HG03135 (cell line): ENCODE results near the gene CD151.

Experiments used
- ATAC-seq: cut with Tn5 transposase; IDR thresholded peaks from one replicate; pipeline ENCODE4 v1.9.1; 2021; ENCODE audit warnings: mild to moderate bottlenecking, moderate library complexity; ENCODE audit not compliant: unreplicated experiment

The CD151 gene

DNA sequence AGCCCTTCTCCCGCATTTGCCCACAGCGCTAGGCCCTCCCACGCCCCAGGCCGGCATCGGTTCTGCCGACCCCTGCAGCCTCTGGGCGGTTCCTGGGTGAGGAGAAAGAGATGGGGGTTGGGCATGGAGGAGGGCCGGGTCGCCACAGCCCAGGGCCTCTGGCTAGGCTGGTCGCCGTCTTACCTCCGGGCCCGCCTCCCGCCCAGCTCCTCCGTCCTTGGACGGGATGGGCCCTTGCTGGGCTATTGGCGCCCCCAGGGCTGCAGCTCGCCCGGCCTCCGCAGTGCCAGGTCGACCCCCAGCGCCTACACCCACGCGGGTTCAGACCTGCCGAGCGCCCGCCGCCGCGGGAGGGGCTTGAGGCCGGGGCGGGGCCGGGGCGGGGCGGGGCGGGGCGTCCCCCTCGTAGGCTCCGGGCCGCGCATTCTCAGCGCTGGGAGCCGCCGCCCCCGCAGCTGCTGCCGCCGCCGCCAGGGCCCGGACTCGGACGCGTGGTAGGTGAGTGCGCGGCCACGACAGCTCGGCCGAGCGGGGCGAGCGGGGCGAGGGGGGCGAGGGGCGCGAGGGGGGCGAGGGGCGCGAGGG is at the start of gene CD151:
Gene CD151 (plus strand): TSS at position 424 of the 585 bp plus-strand sequence. CDS start 3,118 bp downstream, outside the sequence.
- no peak for ATAC-seq

DNA sequence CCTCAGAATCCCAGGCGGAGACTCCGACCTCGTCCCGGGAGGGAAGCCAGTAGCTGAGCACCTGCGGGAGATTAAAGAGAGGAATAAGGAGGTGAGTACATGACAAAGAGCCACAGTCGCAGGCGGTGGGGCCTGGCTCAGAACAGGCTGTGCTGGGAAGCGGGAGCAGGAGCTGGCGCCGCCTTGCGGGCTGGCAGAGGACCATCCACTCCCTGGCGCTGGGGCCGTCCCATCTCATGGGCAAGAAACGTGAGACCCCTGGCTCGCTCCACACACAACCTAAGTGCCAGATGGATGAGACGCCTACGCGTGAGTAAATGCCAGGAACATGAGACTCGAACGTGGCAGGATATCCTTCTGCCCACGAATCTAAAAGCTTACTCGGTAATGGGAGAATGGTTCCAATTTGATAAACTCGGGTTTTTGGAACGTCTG is 49.2 kb upstream of the CD151 start:
- ATAC-seq = no peak

DNA sequence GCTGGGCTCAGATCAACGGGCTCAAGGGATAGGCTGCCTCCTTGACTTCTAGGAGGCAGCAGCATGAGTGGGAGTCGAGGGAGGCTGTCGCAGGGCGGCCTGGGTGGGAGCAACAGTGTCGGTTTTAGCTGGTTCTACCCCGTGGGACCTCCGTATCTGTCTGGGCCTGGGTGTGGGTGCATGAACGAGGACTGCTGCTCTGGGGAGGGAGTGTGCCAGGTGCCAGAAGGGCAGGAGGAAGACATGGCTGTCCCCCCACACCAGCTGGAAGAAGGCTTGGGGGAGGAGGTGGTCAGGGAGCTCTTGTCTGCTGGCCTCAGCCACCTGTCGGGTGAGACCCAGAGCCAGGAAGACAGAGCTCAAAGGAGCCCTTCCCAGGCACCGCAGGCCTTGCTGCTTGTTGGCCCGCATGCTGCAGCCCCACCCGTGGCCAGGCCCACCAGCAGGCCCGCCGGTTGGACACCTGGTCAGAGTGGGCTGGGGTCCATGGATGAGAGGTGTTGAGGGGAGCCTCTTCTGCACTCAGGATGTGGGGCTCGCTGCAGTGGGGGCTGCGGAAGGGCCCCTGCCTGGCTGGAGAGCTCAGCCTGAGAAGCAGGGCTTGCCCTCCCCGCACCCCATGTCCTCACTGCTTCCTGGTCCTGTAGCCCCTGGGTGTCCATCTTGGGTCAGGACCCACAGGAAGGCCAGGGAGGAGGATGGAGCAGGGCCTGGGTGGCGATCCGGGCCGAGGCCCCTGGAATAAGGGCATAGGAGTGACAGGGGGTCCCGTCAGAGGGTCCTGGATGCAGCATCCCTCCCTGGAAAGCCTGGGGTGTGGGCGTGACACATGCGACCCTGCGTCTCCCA is 46.3 kb upstream of the CD151 start:
- no peak for ATAC-seq

GRCh38 chr11:787084-787675 is 45.6 kb upstream of the CD151 start:
- no peak for ATAC-seq

DNA sequence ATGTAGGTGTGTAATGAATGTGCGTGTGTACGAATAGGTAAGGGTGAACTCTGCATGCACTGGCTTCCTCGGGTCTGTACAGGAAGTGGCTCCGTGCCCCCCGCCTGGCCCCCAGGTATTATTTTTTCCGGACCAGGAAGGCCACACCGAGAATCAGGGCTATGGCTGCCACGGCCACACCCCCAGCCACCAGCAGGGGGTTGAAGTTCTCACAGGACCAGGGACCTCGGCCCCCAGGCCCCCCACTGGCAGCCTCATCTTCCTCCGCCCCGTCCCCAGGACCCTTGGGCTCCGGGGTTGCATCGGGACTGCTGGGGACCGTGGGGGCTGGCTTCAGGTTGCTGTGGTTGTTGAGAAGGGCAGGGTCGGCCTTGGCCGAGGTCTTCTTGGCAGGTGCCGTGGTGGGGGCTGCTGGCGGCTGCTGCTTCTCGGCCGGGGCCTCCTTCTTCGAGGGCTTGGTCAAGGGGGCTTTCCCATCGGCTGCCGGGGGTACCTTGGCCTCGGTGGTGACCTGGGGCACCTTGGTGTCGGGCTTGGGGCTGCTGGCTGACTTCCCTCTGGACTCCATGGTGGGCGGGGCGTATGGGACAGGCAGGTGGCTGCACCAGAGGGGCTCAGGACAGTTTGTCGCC is 44.6 kb upstream of the CD151 start:
- ATAC-seq = no peak

GRCh38 chr11:788953-789940 is 43.5 kb upstream of the CD151 start:
- ATAC-seq = no peak

DNA sequence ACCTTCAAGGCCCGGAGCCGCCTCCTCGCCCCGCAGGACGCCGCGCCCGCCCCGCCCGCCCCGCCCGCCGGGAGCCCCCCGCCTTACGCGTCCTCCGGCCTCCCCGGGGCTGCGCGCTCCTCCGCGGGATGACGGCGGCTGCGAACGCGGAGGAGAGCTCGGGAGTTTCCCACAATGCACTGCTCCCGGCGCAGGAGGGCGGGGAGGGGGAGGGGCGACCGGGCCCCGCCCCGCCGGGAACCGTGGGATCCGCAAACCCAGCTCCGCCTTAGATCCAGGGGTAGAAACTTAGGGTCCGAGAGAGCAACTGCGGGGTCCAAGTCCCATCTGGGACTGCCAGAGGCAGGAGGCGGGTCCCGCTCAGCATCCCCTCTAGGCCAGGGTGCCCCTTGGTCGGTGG is 42.8 kb upstream of the CD151 start, which contains the start of gene CEND1:
Gene CEND1 (minus strand): TSS at position 148 of the 400 bp plus-strand sequence. CDS start 1,514 bp downstream, outside the sequence.
- no peak for ATAC-seq

DNA sequence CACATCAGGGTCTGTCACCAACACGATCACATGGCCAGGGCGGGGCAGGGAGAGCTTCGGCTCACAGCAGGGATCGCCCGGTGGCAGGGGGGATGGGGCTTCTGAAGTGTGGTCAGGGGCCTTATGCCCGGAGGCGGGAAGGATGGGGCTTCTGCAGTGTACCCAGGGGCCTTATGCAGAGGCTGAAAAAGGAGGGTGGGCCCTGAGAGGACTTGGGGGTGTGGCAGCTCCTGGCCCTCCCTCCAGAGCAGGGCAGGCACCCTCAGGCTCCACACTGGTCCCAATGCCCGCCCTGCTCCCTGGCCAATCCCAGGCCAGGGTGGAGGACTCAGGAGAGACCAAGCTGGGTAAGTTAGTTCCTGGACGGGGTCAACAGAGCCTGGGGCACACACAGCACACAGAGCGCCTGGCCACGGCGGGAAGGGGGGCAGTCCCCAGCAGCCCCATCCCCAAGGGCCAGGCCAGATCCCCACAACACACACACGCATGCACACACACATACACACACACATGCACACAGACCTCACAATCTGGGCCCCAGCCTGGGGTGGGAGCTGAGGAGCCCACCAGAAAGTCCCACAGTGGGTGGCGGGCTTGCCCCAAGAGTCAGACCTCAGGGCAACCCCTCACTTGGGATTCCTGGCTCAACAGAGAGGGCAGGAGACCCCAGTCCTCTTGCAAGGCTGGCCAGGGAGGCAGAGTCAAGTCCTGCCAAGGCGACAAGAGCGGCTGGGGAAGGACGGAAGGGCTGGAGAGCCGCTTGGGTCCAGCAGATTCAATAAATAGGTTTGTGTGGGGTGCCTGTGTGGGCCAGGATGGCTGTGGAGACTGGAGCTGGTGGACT is 41.8 kb upstream of the CD151 start:
- no peak for ATAC-seq

DNA sequence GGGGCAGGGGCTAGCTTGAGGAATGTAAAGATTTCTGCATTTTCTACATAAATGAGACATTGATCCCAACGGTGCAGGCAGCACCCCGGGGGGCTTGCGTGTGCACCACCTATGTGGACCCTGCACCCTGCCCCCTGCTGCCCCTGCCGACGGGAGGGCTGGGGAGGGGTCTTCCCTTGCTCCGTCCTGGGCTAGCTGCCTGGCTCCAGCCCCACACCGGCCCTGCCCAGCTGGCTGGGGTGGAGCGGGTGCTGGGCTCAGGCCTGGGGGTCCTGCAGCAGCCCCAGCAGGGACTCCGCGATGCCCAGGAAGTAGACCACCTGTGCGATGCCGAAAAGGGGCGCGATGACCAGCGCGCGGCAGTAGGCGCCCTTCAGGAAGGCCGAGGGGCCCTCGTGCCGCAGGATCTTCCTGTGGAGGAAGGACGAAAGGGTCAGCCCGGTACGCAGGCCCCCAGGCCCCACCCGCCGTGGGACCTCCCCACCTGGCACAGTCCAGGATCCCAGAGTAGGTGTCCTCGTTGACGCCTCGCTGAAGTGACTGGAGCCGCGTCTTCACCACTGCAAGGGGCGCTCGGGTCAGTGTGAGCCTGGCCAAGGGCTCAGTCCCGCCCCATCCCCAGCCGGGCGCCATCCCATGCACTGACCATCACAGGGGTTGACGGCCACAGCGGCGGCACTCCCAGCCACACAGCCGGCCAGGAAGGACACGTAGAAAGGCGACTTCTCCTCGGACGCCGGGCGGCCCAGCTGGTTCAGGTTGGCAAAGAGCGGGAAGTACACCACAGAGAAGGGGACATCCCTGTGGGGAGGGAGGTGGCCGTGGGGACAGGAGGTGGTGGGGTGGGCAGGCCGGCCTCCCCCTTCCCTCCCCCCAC is 40.9 kb upstream of the CD151 start:
- ATAC-seq = no peak

- ATAC-seq = no peak
These were observed 40.3 kb upstream of the CD151 start for GRCh38 chr11:792535-792821.

- no peak for ATAC-seq
These were observed 39.9 kb upstream of the CD151 start for GRCh38 chr11:792873-793272.

- no peak for ATAC-seq
These were observed 39.2 kb upstream of the CD151 start for GRCh38 chr11:793556-793955.

DNA sequence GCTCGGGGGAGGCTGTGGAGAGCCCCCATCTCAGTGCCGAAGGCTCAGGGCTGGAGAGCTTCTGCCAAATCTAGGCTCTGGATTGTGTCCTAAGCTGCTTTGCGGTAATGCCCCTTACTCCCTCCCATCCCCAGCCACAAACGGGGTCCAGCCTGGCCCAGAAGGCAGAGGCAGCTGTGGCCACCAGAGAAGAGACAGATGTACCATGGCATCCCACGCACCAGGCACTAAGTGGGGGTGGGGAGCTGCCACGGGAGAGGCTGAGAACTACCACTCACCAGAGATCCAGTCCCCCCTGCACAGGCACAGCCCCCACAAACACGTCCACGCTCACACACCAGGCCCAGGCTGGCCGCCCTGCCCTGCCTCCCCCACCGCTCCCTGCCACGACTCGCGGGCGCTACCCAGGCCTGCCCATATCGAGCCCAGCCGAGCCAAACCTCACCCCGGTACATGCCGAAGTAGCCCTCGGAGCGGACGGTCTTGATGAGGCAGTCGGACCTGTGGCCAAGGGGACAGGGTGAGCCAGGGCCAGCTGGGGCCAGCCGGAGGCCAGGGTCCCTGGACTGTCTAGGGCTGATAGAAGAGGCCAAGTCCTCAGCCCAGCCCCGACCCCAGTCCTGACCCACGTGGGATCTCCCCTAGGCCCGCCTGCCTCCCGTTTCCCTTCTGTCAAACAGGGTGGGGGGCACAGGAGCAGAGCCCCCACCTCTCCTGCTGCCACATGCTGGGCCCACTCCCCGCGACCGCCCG is 38.6 kb upstream of the CD151 start:
- ATAC-seq = no peak

DNA sequence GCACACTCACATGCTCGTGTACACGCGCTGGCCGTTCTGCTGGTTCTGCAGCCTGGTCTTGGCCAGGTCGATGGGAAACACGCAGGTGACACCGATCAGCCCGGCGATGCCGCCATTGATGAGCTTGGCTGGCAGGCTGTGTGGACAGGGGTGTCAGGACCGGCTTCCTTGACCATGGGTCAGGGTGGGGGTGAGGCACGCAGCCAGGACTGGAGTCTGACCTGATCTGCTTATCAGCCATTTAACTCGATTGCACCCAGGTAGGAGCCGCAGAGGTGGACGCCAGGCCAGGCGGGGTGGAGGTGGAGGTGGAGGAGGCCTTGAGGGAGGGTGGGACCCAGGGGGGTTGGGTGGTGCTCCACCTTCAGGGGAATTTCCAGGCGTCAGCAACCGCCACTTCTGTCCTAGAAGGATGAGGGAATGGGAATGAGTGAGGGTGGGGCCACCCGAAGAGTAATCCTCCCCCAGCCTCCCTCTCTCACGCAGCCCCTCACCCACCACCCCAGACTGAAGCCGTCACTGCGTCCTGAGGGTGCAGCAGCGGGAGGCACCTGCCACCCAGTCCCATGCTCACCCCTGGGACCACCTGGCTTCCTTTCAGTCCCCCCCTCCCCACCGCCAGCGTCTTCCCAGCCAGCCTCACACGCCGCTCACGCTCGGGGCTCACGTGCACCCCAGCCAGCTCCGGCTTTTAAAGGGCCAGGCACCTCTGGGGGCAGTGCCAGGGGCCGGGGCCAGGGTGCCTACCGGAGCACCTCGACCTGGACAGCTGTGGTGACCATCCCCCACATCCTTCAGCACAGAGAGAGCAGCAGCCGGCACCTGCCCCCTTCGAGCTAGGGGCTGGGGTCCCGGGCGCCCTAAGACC is 37.8 kb upstream of the CD151 start:
- no peak for ATAC-seq

DNA sequence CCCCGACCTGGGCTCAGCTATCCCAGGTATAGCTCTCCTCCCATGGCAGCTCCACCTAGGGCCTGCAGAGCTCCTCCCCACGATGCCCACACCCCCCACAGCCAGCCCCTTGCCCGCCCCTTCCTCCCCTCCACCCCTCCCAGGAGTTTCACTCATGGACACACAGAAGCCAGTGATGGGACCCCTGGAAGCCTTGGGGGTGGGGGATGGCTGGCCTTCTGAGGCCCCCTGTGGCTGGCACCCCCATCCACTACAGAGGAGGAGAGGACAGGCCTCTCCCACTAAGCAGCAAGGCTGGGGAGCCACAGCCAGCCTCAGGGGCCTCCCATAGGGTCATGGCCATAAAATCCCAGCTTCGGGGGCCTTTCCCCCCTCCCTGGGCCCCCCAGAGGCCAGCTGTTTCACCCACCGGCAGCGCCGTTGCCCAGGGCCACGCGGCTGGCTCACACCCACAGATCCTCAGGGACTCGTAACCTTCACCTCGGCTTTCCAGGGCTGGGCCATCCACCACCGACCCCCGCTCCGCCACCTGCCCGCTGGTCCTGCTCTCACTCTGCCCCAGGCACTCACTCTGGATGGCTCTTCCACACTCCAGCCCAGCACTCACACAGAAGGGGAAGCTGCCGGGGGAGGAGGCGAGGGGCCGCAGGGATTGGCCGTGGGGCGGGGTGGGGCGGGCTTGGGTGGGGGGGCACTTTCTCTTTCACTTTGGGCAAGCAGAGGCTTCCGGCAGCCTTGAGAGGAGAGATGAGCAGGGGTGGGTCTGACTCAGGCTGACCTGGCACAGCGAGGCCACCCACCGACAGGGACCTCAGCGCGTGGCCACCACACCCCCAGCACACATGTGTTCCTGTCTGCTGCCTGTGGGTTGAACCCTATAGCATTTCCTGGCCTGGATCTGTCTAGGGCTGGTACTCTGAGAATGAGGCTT is 36.9 kb upstream of the CD151 start:
- no peak for ATAC-seq
